Astrocyte of the spinal cord (primary cell): ENCODE results near the gene EDAR.

Experiments used
- DNase-seq: peaks from one replicate; pipeline ENCODE4 v3.0.0; 2011; ENCODE audit warnings: low read depth, low spot score
- H3K4me3 ChIP-seq: 2 replicates; pipeline ENCODE4 v1.5.1; 2011; ENCODE audit warnings: low read depth, mild to moderate bottlenecking, low read length, moderate library complexity
- CTCF ChIP-seq: IDR thresholded peaks from 2 replicates; pipeline ENCODE4 v1.5.1; 2012; ENCODE audit warnings: low read depth, mild to moderate bottlenecking, low read length, inconsistent platforms
- in situ Hi-C: cut with HindIII; loops from 2 replicates; pipeline ENCODE4 v1.10.0; 2017; ENCODE audit warnings: low sequenced_read_pairs

EDAR gene

DNA sequence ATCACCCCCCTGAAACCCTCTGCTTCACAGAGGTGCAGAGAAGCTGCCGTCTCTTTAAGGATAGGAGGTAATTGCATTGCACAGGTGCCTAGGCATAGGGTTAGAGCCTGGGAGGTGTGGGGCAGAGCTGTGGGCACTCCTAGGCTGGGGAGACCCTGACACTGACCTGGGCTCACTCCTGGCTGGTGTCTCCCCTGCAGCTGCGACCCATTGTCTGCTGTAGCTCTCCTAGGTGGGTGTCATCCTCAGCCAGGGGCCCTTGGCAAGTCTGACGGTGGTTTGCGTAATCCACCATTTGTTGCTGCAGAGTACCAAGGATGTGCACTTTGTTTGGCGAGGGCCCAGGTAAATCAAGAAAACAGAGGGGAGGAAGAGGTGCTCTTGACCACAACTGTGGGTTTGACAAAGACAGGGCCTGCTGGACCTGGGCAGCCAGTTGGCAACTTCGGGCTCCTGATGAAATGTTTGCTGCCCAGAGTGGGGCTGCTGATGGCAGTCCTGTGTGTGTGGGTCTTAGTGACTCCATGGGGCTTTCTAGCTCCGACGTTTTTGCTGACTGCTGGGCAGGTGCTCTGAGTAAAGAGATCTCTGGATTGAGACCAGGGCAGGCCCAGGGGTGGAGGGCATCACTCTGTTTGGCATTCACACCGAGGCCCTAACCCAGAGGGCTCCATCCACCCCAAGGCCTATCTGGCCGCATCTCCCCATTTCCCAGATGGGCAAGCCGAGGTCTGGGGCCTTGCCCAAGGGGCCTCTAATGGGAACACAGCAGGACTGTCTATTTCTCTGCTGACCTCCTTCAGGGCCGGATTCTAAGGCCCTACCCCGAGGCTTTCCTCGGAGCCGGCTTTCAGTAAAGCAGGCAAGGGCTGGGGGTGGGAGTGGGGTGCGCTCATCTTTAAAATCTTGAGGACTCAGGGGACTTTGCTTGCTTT is 67.7 kb downstream of the EDAR start:
- no peak for TF ChIP-seq CTCF
- no peak for DNase-seq
- no peak overlapping the region for H3K4me3 ChIP-seq
- in situ Hi-C loops: no loop called here

DNA sequence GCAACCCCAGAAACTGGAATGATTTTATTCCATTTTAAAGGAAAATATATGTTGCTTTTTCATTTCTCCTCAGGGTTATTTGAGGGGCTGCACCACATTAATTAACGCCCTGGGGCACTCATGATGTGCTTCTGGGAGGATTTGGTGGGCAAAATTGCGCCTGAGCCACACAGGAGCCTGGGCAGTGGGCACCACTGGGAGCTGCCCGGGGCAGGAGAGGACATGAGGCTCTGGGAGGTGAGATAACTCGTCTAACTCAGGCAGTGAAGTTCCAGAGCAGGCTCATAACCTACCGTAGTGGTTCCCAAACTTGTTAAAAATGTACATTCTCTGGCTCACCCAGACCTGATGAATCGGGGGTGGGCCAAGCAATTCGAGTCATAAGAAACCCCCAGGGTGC is 68.3 kb downstream of the EDAR start:
- DNase-seq: no peak
- TF ChIP-seq CTCF: no peak
- in situ Hi-C loops: no loop called here
- H3K4me3 ChIP-seq: no peak overlapping the region

- no peak for DNase-seq
- TF ChIP-seq CTCF: no peak
- no peak overlapping the region for H3K4me3 ChIP-seq
- in situ Hi-C loops: no loop called here
Measured at GRCh38 chr2:108919571-108920373, 69.2 kb downstream of the EDAR start.

- in situ Hi-C loops: no loop called here
- TF ChIP-seq CTCF: no peak
- no peak for DNase-seq
- H3K4me3 ChIP-seq: no peak overlapping the region
Measured at GRCh38 chr2:108918941-108919341, 70.1 kb downstream of the EDAR start.

GRCh38 chr2:108918156-108918874 is 70.7 kb downstream of the EDAR start:
- TF ChIP-seq CTCF: no peak
- in situ Hi-C loops: no loop called here
- DNase-seq: no peak
- H3K4me3 ChIP-seq: no peak overlapping the region

DNA sequence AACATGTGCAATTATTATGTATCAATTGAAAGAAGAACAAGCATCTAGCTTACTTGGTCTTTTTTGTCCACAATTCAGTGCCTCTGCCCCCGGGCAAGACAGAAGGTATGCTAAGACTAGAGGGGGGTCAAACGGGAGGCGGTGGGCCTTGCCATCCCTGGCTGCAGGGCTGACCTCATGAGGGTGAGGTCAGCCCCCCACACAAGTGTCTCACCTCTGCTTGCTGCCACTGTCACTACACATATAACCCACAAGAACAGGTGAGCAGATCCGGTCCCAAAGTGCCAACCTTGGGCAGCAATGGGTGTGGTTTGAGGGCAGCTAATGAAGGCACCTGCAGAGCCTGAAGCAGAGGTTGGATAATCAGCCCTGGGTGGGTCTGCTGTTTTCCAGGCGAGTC is 71.5 kb downstream of the EDAR start:
- in situ Hi-C loops: no loop called here

More for the DNA sequence above, 71.5 kb downstream of the EDAR start:
- DNase-seq: no peak
- H3K4me3 ChIP-seq: no peak overlapping the region
- no peak for TF ChIP-seq CTCF
